A673 (cell line): Measurements from ENCODE around the gene BMP8B. TPM values are rescaled to one million over a fixed set of nuclear protein-coding genes. Genes with fewer than 3 reads are reported as not detected.
"Not testable (repeated sequence)": the region's sequence is repeated elsewhere in the genome, so short reads cannot be mapped to it uniquely, and the experiment has no call there.

Source experiments
- BruUV-seq: library from RNA; stranded (reverse); fragments of 400-500 nt; replicated peaks from 2 replicates; lab custom pipeline; 2021; lab: Mats Ljungman, UMichigan
- CTCF ChIA-PET: fragments of 300-600 bp; sonication (Branson Sonifier 250); formaldehyde crosslinking; loops from one replicate; lab custom pipeline; 2022; ENCODE audit warnings: antibody characterized with exemption; lab: Charles Lee
- POLR2A ChIA-PET: fragments of 300-600 bp; sonication (Branson Sonifier 250); formaldehyde crosslinking; loops from one replicate; lab custom pipeline; 2022; ENCODE audit warnings: antibody characterized with exemption; ENCODE audit not compliant: low non-redundant PET; lab: Charles Lee
- DNase-seq: peaks from one replicate; pipeline ENCODE4 v3.0.0-alpha.2; 2015; ENCODE audit warnings: low spot score
- H3K27ac ChIP-seq: fragments of 200-600 bp; sonication (generic); 2 replicates; pipeline ENCODE4 v1.5.1; 2016; ENCODE audit warnings: mixed run types, low read depth, mild to moderate bottlenecking, mixed read lengths, antibody characterized with exemption, low read length; ENCODE audit not compliant: poor library complexity, severe bottlenecking
- H3K27me3 ChIP-seq: fragments of 200-600 bp; sonication (generic); replicated peaks from 2 replicates; pipeline ENCODE4 v1.6.1; 2017; ENCODE audit warnings: mixed run types, low read depth, mild to moderate bottlenecking, mixed read lengths, antibody characterized with exemption, low read length; ENCODE audit not compliant: insufficient read depth, poor library complexity
- H3K36me3 ChIP-seq: fragments of 200-600 bp; sonication (generic); 2 replicates; pipeline ENCODE4 v1.6.1; 2016; ENCODE audit warnings: mixed run types, mild to moderate bottlenecking, mixed read lengths, antibody characterized with exemption, low read length; ENCODE audit not compliant: insufficient read depth, poor library complexity, severe bottlenecking
- H3K4me1 ChIP-seq: fragments of 200-600 bp; sonication (generic); 2 replicates; pipeline ENCODE4 v1.6.1; 2017; ENCODE audit warnings: mixed run types, mild to moderate bottlenecking, mixed read lengths, antibody characterized with exemption, low read length; ENCODE audit not compliant: insufficient read depth, poor library complexity, severe bottlenecking
- H3K4me3 ChIP-seq: fragments of 200-600 bp; sonication (generic); 2 replicates; pipeline ENCODE4 v1.5.1; 2016; ENCODE audit warnings: low read depth, mixed run types, mild to moderate bottlenecking, mixed read lengths, low read length; ENCODE audit not compliant: poor library complexity, severe bottlenecking
- H3K9me3 ChIP-seq: fragments of 200-600 bp; sonication (generic); 2 replicates; pipeline ENCODE4 v1.6.1; 2016; ENCODE audit warnings: mixed run types, low read depth, mild to moderate bottlenecking, mixed read lengths, antibody characterized with exemption, low read length; ENCODE audit not compliant: poor library complexity, severe bottlenecking
- EZH2 ChIP-seq: fragments of 200-600 bp; sonication (generic); IDR thresholded peaks from 2 replicates; pipeline ENCODE4 v1.6.1; 2017; ENCODE audit warnings: borderline replicate concordance, low read depth, mild to moderate bottlenecking, mixed read lengths, antibody characterized with exemption, low read length; ENCODE audit not compliant: poor library complexity, severe bottlenecking
- intact Hi-C: fragments of 100-400 bp; cut with micrococcal nuclease; formaldehyde crosslinking; loops from one replicate; pipeline ENCODE4 v1.10.0; 2022; ENCODE audit not compliant: unreplicated experiment
- total RNA-seq: library from RNA; stranded (reverse); gene quantifications from 2 replicates; pipeline ENCODE4 v1.2.3, GENCODE V29; 2021
- TF ChIP-seq, protein P1 (sequence below): fragments of 300-800, 200-600 bp; sonication (generic); conservative IDR thresholded peaks from 2 replicates; pipeline ENCODE4 v1.5.1; 2017; ENCODE audit warnings: low read depth, mild to moderate bottlenecking, antibody characterized with exemption, low read length, moderate library complexity, mixed read lengths

BMP8B gene
- total RNA-seq, 1 experiment from 2014 or later = 0.06 TPM

DNA sequence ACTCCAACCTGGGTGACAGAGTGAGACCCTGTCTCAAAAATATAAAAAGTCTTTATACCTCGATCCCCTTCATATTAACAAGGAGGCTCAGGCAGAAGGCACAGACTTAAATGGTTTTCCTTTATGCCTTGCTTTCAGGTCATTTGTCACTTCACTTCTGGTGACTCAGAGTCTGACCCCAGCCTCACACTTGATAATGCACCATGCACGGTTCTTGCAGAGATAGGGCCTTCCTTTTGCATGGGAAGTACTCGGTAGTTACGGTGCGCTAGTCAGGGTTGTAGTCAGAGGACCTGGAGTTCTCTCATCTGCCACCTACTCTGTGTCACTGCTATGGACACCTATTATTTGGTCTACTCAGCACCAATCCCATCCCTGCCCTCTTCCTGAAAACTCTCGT, 43.6 kb upstream of the BMP8B start:
- no peak for TF ChIP-seq EZH2
- TF ChIP-seq, protein P1, sequence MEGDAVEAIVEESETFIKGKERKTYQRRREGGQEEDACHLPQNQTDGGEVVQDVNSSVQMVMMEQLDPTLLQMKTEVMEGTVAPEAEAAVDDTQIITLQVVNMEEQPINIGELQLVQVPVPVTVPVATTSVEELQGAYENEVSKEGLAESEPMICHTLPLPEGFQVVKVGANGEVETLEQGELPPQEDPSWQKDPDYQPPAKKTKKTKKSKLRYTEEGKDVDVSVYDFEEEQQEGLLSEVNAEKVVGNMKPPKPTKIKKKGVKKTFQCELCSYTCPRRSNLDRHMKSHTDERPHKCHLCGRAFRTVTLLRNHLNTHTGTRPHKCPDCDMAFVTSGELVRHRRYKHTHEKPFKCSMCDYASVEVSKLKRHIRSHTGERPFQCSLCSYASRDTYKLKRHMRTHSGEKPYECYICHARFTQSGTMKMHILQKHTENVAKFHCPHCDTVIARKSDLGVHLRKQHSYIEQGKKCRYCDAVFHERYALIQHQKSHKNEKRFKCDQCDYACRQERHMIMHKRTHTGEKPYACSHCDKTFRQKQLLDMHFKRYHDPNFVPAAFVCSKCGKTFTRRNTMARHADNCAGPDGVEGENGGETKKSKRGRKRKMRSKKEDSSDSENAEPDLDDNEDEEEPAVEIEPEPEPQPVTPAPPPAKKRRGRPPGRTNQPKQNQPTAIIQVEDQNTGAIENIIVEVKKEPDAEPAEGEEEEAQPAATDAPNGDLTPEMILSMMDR = no peak
- Histone ChIP-seq H3K4me1 (no peaks in the 10 kb centered on the region), H3K27ac (no peak overlapping the region), H3K27me3 (no peaks in the 10 kb centered on the region), H3K9me3 (no peaks in the 10 kb centered on the region), H3K4me3 (no peak overlapping the region), H3K36me3 (no peaks in the 10 kb centered on the region)
- POLR2A ChIA-PET = no interaction called here
- CTCF ChIA-PET = no interaction called here
- no TSS peak for BruUV-seq
- no peak for DNase-seq
- intact Hi-C loops = no loop called here

DNA sequence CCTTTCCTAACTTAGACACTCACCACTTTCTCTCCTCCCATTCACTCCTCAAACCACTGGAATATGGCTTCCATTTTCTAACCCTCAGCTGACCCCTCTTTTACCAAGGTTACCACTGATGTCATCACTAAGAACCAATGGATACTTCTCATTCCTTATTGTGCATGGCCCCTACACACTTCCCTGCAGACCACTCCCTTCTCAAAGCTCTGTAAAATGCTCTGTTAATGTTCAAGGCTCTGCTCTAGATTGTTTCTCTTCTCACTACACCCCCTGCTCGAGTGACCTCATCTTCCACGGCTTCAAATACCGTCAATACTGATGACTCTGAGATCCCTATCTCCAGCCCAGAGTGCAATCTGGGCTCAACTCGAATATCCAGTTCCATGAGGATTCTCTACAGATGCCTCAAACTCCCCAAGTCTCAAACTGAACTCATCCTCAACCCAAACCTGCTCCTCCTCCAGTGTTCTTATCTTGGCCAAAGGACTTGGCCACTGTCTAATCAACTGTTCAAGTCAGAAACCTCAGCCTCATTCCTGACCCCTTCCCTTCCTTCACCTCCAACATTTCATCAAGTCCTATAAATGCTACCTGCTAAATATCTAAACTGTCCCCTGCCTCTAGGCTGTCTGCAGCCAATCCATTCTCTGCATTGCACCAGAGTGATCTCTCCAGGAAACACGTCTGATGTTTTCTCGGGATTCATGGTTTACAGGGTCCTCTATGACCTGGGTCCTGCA, 41.3 kb upstream of the BMP8B start:
- no peaks in the 10 kb centered on the region for H3K9me3 ChIP-seq
- no peak for DNase-seq
- H3K36me3 ChIP-seq = no peaks in the 10 kb centered on the region
- ChIA-PET CTCF (no interaction called here), POLR2A (no interaction called here)
- intact Hi-C loops = no loop called here
- no peak overlapping the region for H3K27ac ChIP-seq
- BruUV-seq = no TSS peak
- no peak overlapping the region for H3K4me3 ChIP-seq
- no peaks in the 10 kb centered on the region for H3K27me3 ChIP-seq
- no peaks in the 10 kb centered on the region for H3K4me1 ChIP-seq
- TF ChIP-seq, protein P1 = no peak
- TF ChIP-seq EZH2 = no peak

DNA sequence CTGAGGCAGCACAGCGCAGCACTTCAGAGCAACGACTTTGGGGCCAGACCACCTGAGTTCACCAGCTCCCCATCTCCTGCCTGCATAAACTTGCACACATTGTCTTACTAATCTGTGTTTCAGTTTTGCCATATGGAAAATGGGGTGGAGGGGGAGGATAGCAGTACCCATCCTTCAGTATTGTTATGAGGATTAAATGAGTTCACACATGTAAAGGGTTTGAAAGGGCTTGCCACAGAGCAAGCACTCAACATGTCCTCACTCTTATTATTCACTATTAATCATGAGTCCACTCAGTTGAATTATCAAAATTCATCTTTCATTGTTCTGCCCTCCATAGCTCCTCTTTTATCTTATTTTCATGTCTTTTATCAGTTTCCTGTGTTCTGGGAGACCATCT, 40.1 kb upstream of the BMP8B start:
- H3K36me3 ChIP-seq = no peaks in the 10 kb centered on the region
- H3K27ac ChIP-seq = no peak overlapping the region
- intact Hi-C loops = no loop called here
- H3K4me1 ChIP-seq = no peaks in the 10 kb centered on the region
- no peak for DNase-seq
- TF ChIP-seq EZH2 = no peak
- TF ChIP-seq, protein P1 = no peak
- ChIA-PET CTCF (no interaction called here), POLR2A (no interaction called here)
- no peaks in the 10 kb centered on the region for H3K9me3 ChIP-seq
- H3K27me3 ChIP-seq = no peaks in the 10 kb centered on the region
- H3K4me3 ChIP-seq = no peak overlapping the region
- no TSS peak for BruUV-seq

DNA sequence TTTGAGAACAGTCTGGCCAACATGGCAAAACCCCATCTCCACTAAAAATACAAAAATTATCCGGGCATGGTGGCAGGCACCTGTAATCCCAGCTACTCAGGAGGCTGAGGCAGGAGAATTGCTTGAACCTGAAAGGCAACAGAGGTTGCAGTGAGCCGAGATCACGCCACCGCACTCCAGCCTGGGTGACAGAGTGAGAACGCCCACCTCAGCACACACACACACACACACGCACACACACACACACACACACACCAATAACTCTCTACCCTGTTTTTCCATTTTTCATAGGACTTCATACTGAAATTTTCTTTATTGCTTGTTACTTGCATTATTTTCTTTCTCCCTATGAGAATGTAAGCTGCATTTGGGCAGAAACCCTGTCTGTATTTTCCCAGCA, 39.6 kb upstream of the BMP8B start:
- H3K27ac ChIP-seq, H3K4me3 ChIP-seq, DNase-seq, H3K4me1 ChIP-seq, BruUV-seq, H3K9me3 ChIP-seq, H3K27me3 ChIP-seq, H3K36me3 ChIP-seq, intact Hi-C loops, CTCF ChIA-PET, POLR2A ChIA-PET: not testable (repeated sequence)
